Gastrocnemius medialis (tissue), 4 donors: Measurements from ENCODE around the gene MTHFSD.

Source experiments
- CTCF ChIP-seq, 5 experiments: fragments of 450-650 bp in 3 of 5; fragments of 200-600 bp in 2 of 5; sonication (generic) in 2 of 5; IDR thresholded peaks in 4 of 5; conservative IDR thresholded peaks in 1 of 5; 1 replicate in 4 of 5; 2 replicates in 1 of 5; pipeline ENCODE4 v1.5.1; 2016 to 2019; ENCODE audit warnings: antibody characterized with exemption in 5 of 5, mild to moderate bottlenecking in 3 of 5, moderate library complexity in 3 of 5
- POLR2A ChIP-seq, 2 donors: fragments of 450-650 bp; IDR thresholded peaks; one replicate each; pipeline ENCODE4 v1.6.1; 2017; ENCODE audit warnings: antibody characterized with exemption in 2 of 2, mild to moderate bottlenecking in 2 of 2, moderate library complexity in 2 of 2

- TF ChIP-seq CTCF (IDR thresholded peaks at IDR 0.05 in 4 of 5, conservative IDR thresholded peaks at IDR 0.05 in 1 of 5) (no peak), POLR2A (IDR thresholded peaks at IDR 0.05) (no peak)
Observed at GRCh38 chr16:86542756-86543750, 12.0 kb downstream of the MTHFSD start.
